SK-N-SH (cell line): ENCODE measurements around the gene KRTAP5-4. TPM values are rescaled to one million over a fixed set of nuclear protein-coding genes. Genes with fewer than 3 reads are reported as not detected.
"Not testable (repeated sequence)": the region's sequence is repeated elsewhere in the genome, so short reads cannot be mapped to it uniquely, and the experiment has no call there.

Experiments used
- CTCF ChIA-PET: fragments of 300-600, 350-600 bp; formaldehyde crosslinking; extraction: SDS; loops from one replicate; lab custom pipeline; 2021; lab: Yijun Ruan, JAX
- POLR2A ChIA-PET: fragments of 350-600 bp; sonication (Branson Sonifier 250); formaldehyde crosslinking; extraction: SDS; loops from one replicate; lab custom pipeline; 2020; ENCODE audit warnings: antibody characterized with exemption, inconsistent platforms; lab: Yijun Ruan, JAX
- DNase-seq: peaks from one replicate; pipeline ENCODE4 v3.0.0; 2012
- H2AFZ ChIP-seq: fragments of 200-600 bp; sonication (generic); 2 replicates; pipeline ENCODE4 v1.8.1; 2016; ENCODE audit warnings: antibody characterized with exemption, mild to moderate bottlenecking, low read depth
- H3F3A ChIP-seq: fragments of 200-600 bp; sonication (generic); replicated peaks from 2 replicates; pipeline ENCODE3; 2016; ENCODE audit warnings: antibody characterized with exemption, mild to moderate bottlenecking; ENCODE audit not compliant: insufficient read depth
- H3K27ac ChIP-seq, 2 experiments: fragments of 200-500 bp in 1 of 2; fragments of 200-600 bp in 1 of 2; sonication (Bioruptor generic) in 1 of 2; sonication (generic), shearing (Covaris generic) in 1 of 2; 2 replicates each; pipeline versions ENCODE4 v1.5.1 to v1.6.1; 2014 to 2016; ENCODE audit warnings: low read depth in 2 of 2, inconsistent platforms in 1 of 2, low read length in 1 of 2, mild to moderate bottlenecking in 1 of 2, mixed read lengths in 1 of 2
- H3K27me3 ChIP-seq: fragments of 200-600 bp; sonication (generic), shearing (Covaris generic); 2 replicates; pipeline ENCODE4 v1.6.1; 2016; ENCODE audit warnings: mixed run types; ENCODE audit not compliant: insufficient read depth
- H3K36me3 ChIP-seq, 2 experiments: fragments of 200-500 bp in 1 of 2; fragments of 200-600 bp in 1 of 2; sonication (Bioruptor generic) in 1 of 2; sonication (generic) in 1 of 2; replicated peaks in 1 of 2; 2 replicates each; pipeline versions ENCODE3 to v1.5.1; 2014 to 2016; ENCODE audit warnings: low read length in 1 of 2, mild to moderate bottlenecking in 1 of 2; ENCODE audit not compliant: insufficient read depth in 2 of 2, control insufficient read depth in 1 of 2
- H3K4me1 ChIP-seq, 2 experiments: fragments of 200-500 bp in 1 of 2; fragments of 200-600 bp in 1 of 2; sonication (Bioruptor generic) in 1 of 2; sonication (generic), shearing (Covaris generic) in 1 of 2; 2 replicates each; pipeline versions ENCODE4 v1.5.1 to v1.6.1; 2014 to 2016; ENCODE audit warnings: low read depth in 1 of 2, low read length in 1 of 2, mixed run types in 1 of 2; ENCODE audit not compliant: insufficient read depth in 2 of 2, control insufficient read depth in 1 of 2
- H3K4me2 ChIP-seq: fragments of 200-600 bp; sonication (generic), shearing (Covaris generic); 2 replicates; pipeline ENCODE4 v1.6.1; 2017; ENCODE audit warnings: mixed run types
- H3K4me3 ChIP-seq, 2 experiments: fragments of 200-500 bp in 1 of 2; fragments of 200-600 bp in 1 of 2; sonication (Bioruptor generic) in 1 of 2; sonication (generic), shearing (Covaris generic) in 1 of 2; 2 replicates each; pipeline versions ENCODE4 v1.5.1 to v1.8.1; 2014 to 2016; ENCODE audit warnings: low read depth in 2 of 2, inconsistent platforms in 1 of 2, low read length in 1 of 2, mild to moderate bottlenecking in 1 of 2, mixed read lengths in 1 of 2, moderate library complexity in 1 of 2
- H3K79me2 ChIP-seq: fragments of 200-600 bp; sonication (generic); 2 replicates; pipeline ENCODE4 v1.8.1; 2017; ENCODE audit warnings: mild to moderate bottlenecking; ENCODE audit not compliant: insufficient read depth
- H3K9ac ChIP-seq: fragments of 200-600 bp; sonication (generic); 2 replicates; pipeline ENCODE4 v1.6.1; 2017; ENCODE audit warnings: mixed run types
- H3K9me2 ChIP-seq: fragments of 200-600 bp; sonication (generic); 2 replicates; pipeline ENCODE4 v1.6.1; 2017; ENCODE audit warnings: mixed run types
- H3K9me3 ChIP-seq: fragments of 200-600 bp; sonication (generic); 2 replicates; pipeline ENCODE4 v1.6.1; 2017; ENCODE audit warnings: mixed run types, mild to moderate bottlenecking, moderate library complexity
- H4K20me1 ChIP-seq: fragments of 200-600 bp; sonication (generic); 2 replicates; pipeline ENCODE4 v1.6.1; 2017; ENCODE audit warnings: mild to moderate bottlenecking, mixed run types; ENCODE audit not compliant: insufficient read depth
- ELF1 ChIP-seq: IDR thresholded peaks from 2 replicates; pipeline ENCODE4 v1.4.0; 2012
- FOXM1 ChIP-seq: IDR thresholded peaks from 2 replicates; pipeline ENCODE4 v1.4.0; 2012; ENCODE audit warnings: low read depth, mild to moderate bottlenecking
- JUND ChIP-seq: IDR thresholded peaks from 2 replicates; pipeline ENCODE4 v1.4.0; 2012
- POLR2AphosphoS5 ChIP-seq: IDR thresholded peaks from 2 replicates; pipeline ENCODE4 v1.6.1; 2012; ENCODE audit warnings: low read depth, low read length
- RCOR1 ChIP-seq: fragments of 150-350 bp; IDR thresholded peaks from 2 replicates; pipeline ENCODE4 v1.6.1; 2017; ENCODE audit warnings: antibody characterized with exemption, low read length
- SIN3A ChIP-seq: IDR thresholded peaks from 2 replicates; pipeline ENCODE4 v1.6.1; 2012; ENCODE audit warnings: low read depth, mild to moderate bottlenecking, low read length, moderate library complexity, borderline replicate concordance
- TEAD4 ChIP-seq: IDR thresholded peaks from 2 replicates; pipeline ENCODE4 v1.4.0; 2012; ENCODE audit warnings: mild to moderate bottlenecking, borderline replicate concordance; ENCODE audit not compliant: insufficient read depth
- WGBS: methylation state at CpG from one replicate; pipeline ENCODE4 v1.1.6; 2017; ENCODE audit warnings: low lambda C conversion rate; 5-methylcytosine and 5-hydroxymethylcytosine counted together
- polyA plus RNA-seq, 3 experiments: library from polyadenylated mRNA; depleted of rRNA; stranded (reverse); fragments of >200 nt; gene quantifications; 2 replicates each; pipeline ENCODE4 v1.2.3, GENCODE V29; 2012
- TF ChIP-seq, protein P1 (sequence below): IDR thresholded peaks from 2 replicates; pipeline ENCODE4; 2012

Gene KRTAP5-4
- polyA plus RNA-seq, 1 of the 3 experiments (the other 2 are of a cell fraction): not detected

DNA sequence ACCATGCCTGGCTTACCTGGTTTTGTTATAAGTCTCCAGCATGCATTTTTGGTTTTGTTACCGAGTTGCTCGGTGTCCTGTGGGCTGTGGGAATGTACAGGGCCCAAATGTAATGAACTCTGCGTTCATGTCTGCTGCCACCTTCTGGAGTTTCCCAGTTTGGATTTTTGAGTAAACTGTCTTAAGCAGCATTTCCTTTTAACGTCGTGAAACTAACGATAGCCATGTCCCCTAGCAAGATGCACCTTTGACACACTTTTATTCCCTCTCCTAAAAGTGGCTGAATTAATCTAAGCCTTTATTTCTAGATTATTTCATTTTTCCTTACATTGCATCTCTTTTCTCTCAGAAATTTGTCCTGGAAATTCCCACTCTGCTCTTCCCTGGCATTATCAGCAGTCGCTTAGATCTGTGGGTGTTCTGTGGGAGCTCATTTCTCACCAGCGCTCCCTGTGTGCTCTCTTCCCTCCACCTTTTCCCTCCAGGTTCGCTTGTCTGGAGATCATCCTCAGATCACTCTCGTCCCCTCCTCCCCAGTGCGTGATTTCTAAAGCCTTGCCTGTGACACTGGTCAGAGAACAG is 25.9 kb downstream of the KRTAP5-4 start:
- H3K9me2 ChIP-seq, DNase-seq, H3K4me1 ChIP-seq, H3K27ac ChIP-seq, H3K9ac ChIP-seq, H3K9me3 ChIP-seq, H3K79me2 ChIP-seq, H4K20me1 ChIP-seq, H2AFZ ChIP-seq, POLR2A ChIA-PET, H3F3A ChIP-seq, H3K4me2 ChIP-seq, H3K4me3 ChIP-seq, H3K36me3 ChIP-seq: not testable (repeated sequence)
- peaks cover 12% of the 10 kb centered on the region for H3K27me3 ChIP-seq
- CTCF ChIA-PET: interaction anchor here (0.9 to 3.9 kb wide), 26 partner anchors 9 to 555 kb away, joined by 3 to 45 read pairs (median 5); partner anchors contain the start of genes KRTAP5-1 and KRTAP5-5
- 58% methylated on average over 11 of the region's 11 CpGs for WGBS

DNA sequence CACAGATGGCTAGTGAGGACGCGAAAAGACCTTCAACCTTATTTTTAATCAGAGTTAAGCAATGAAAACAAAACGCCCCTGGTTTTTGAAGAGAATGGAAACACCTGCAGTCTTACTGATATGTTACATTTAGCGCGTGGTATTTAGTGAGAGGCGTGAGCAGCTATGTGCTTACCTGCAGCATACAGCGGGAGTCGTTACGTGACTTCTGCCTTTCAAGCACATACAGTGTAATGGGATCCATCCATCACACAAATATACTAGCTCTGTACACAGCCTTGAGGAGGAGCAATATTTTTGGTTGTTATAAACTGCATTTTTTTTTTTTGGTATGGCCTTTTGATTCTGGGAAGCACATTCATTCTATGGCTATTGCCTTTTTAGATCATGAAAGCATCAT is 29.3 kb downstream of the KRTAP5-4 start:
- Histone ChIP-seq H3K36me3 (no peaks in the 10 kb centered on the region), H3K9ac (no peak overlapping the region), H3K4me3 (no peak overlapping the region), H4K20me1 (no peaks in the 10 kb centered on the region), H3K27ac (no peak overlapping the region), H3K4me1 (no peaks in the 10 kb centered on the region), H3F3A (no peaks in the 10 kb centered on the region), H3K9me3 (no peaks in the 10 kb centered on the region), H3K4me2 (no peak overlapping the region), H3K27me3 (peaks cover 7% of the 10 kb centered on the region), H3K9me2 (no peaks in the 10 kb centered on the region), H3K79me2 (no peaks in the 10 kb centered on the region), H2AFZ (no peak overlapping the region)
- no peak for DNase-seq
- 80% methylated on average over 9 of the region's 9 CpGs for WGBS
- ChIA-PET POLR2A (no interaction called here), CTCF (interaction anchor here (0.8 to 7.5 kb wide), 3 partner anchors 19 to 101 kb away, joined by 3 to 64 read pairs (median 3); no protein-coding TSS in a partner anchor)
- TF ChIP-seq FOXM1: no peak

DNA sequence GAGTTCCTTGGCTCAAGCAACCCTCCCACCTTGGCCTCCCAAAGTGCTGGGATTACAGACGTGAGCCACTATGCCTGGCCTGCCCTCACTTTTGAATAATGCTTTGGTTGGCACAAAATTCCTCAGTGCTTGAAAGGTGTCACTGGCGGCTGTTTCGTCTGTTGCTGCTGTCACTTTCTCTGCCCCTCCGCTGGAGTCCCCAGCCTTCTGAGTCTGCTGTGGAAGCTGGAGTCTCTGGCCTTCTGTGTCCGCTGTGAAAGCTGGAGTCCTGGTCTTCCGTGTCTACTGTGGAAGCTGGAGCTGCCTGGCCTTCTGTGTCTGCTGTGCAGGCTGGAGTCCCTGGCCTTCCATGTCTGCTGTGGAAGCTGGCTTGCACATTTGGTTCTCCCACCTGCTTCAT is 31.9 kb downstream of the KRTAP5-4 start:
- Histone ChIP-seq H3K9ac (no peak overlapping the region), H3K36me3 (no peaks in the 10 kb centered on the region), H4K20me1 (no peaks in the 10 kb centered on the region), H3K4me1 (no peaks in the 10 kb centered on the region), H3K4me3 (no peak overlapping the region), H3F3A (no peaks in the 10 kb centered on the region), H3K27ac (no peak overlapping the region), H3K79me2 (no peaks in the 10 kb centered on the region), H3K4me2 (no peak overlapping the region), H3K9me2 (no peaks in the 10 kb centered on the region), H2AFZ (no peak overlapping the region), H3K9me3 (no peaks in the 10 kb centered on the region), H3K27me3 (no peaks in the 10 kb centered on the region; the same call in 1 of the 2 replicates)
- ChIA-PET CTCF (interaction anchor here (1.0 to 7.5 kb wide), 3 partner anchors 11 to 43 kb away, joined by 3 to 64 read pairs (median 23); no protein-coding TSS in a partner anchor), POLR2A (no interaction called here)
- 77% methylated on average over 6 of the region's 6 CpGs for WGBS
- no peak for DNase-seq
- TF ChIP-seq, protein P1, sequence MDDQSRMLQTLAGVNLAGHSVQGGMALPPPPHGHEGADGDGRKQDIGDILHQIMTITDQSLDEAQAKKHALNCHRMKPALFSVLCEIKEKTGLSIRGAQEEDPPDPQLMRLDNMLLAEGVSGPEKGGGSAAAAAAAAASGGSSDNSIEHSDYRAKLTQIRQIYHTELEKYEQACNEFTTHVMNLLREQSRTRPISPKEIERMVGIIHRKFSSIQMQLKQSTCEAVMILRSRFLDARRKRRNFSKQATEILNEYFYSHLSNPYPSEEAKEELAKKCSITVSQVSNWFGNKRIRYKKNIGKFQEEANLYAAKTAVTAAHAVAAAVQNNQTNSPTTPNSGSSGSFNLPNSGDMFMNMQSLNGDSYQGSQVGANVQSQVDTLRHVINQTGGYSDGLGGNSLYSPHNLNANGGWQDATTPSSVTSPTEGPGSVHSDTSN: no peak
- no peak for TF ChIP-seq TEAD4
- TF ChIP-seq FOXM1: no peak
- TF ChIP-seq POLR2AphosphoS5: no peak
- TF ChIP-seq JUND: no peak
- no peak for TF ChIP-seq RCOR1
- no peak for TF ChIP-seq ELF1
- TF ChIP-seq SIN3A: no peak

DNA sequence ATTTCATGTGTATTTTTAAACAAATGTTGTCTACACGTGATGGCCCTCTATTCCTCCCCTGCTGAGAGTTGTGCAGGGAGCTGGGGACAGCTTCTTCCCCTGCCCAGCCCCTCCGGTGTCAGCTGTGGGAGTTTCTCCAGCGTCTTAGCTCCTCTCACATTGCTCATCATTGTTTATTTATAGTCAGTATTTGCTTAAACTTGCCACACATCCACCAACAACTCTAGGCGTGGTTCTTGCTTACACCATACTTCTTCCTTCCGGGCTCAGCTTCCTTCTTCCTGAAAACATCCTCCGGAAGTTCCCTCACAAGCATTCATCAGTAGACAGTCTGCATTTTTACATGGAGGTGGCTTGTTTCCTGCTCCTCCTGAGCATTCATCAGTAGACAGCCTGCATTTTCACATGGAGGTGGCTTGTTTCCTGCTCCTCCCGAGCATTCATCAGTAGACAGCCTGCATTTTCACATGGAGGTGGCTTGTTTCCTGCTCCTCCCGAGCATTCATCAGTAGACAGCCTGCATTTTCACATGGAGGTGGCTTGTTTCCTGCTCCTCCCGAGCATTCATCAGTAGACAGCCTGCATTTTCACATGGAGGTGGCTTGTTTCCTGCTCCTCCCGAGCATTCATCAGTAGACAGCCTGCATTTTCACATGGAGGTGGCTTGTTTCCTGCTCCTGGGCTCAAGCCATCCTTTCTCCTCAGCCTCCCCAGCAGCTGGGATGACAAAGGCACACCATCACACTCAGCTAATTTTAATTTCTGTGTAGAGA is 32.6 kb downstream of the KRTAP5-4 start:
- POLR2A ChIA-PET: interaction anchor here (0.7 kb wide), 1 partner anchor 41 kb away, joined by 3 read pairs; no protein-coding TSS in a partner anchor
- H3K9me2 ChIP-seq, H3K4me1 ChIP-seq, H3F3A ChIP-seq, H2AFZ ChIP-seq, H4K20me1 ChIP-seq, H3K9me3 ChIP-seq, DNase-seq, H3K27me3 ChIP-seq, H3K27ac ChIP-seq, H3K79me2 ChIP-seq, H3K4me2 ChIP-seq, H3K4me3 ChIP-seq, H3K36me3 ChIP-seq, H3K9ac ChIP-seq: not testable (repeated sequence)
- CTCF ChIA-PET: interaction anchor here (0.9 to 7.5 kb wide), 3 partner anchors 15 to 43 kb away, joined by 4 to 64 read pairs (median 23); partner anchors contain the start of gene KRTAP5-3
- WGBS: 42% methylated on average over 8 of the region's 10 CpGs
